GM12878 (cell line): ENCODE measurements around the gene NUDT14. TPM values are rescaled to one million over a fixed set of nuclear protein-coding genes. Genes with fewer than 3 reads are reported as not detected.

Source experiments
- ATAC-seq: fragments of 200-7000 bp; cut with Tn5 transposase; 3 replicates; pipeline ENCODE4 v1.9.1; 2020; ENCODE audit warnings: mild to moderate bottlenecking, moderate library complexity
- BruUV-seq: library from RNA; stranded (reverse); fragments of 400-500 nt; replicated peaks from 2 replicates; lab custom pipeline; 2021; lab: Mats Ljungman, UMichigan
- CTCF ChIA-PET: fragments of 300-600 bp; sonication (Branson Sonifier 250); formaldehyde crosslinking; extraction: SDS; loops from one replicate; lab custom pipeline; 2021; ENCODE audit warnings: inconsistent platforms; lab: Yijun Ruan, JAX
- POLR2A ChIA-PET: fragments of 350-600 bp; formaldehyde crosslinking; extraction: SDS; loops from one replicate; lab custom pipeline; 2021; ENCODE audit warnings: inconsistent platforms; lab: Charles Lee
- RAD21 ChIA-PET: fragments of 300-600 bp; sonication (Branson Sonifier 250); formaldehyde crosslinking; loops from one replicate; lab custom pipeline; 2023; ENCODE audit warnings: antibody characterized with exemption; ENCODE audit not compliant: unreplicated experiment; lab: Charles Lee
- SMC1A ChIA-PET: fragments of 300-600 bp; sonication (Branson Sonifier 250); formaldehyde crosslinking; loops from one replicate; lab custom pipeline; 2023; ENCODE audit not compliant: unreplicated experiment, uncharacterized antibody; lab: Charles Lee
- DNase-seq: peaks from one replicate; pipeline ENCODE4 v3.0.0-alpha.2; 2011; ENCODE audit warnings: low read depth, low spot score
- FAIRE-seq: peaks from 3 replicates; lab custom pipeline; 2011; peaks lifted over from hg19 to GRCh38; lab: Jason Lieb, UNC
- H2AFZ ChIP-seq: 2 replicates; pipeline ENCODE4 v1.6.0; 2011; ENCODE audit warnings: low read depth, low read length, control low read depth; ENCODE audit not compliant: control insufficient read depth
- H3K27ac ChIP-seq: 2 replicates; pipeline ENCODE4 v1.5.1; 2011; ENCODE audit warnings: control low read depth; ENCODE audit not compliant: control insufficient read depth, insufficient read depth
- H3K27me3 ChIP-seq, 2 experiments: replicated peaks in 1 of 2; 2 replicates each; pipeline versions ENCODE4 v1.6.0 to v1.6.1; 2011; ENCODE audit warnings: low read length in 1 of 2; ENCODE audit not compliant: control insufficient read depth in 2 of 2, insufficient read depth in 2 of 2
- H3K36me3 ChIP-seq, 2 experiments: 2 replicates each; pipeline ENCODE4 v1.5.1; 2011; ENCODE audit warnings: low read length in 1 of 2; ENCODE audit not compliant: control insufficient read depth in 2 of 2, insufficient read depth in 2 of 2
- H3K4me1 ChIP-seq: 2 replicates; pipeline ENCODE4 v1.6.1; 2011; ENCODE audit warnings: mild to moderate bottlenecking, low read length, moderate library complexity, mixed read lengths; ENCODE audit not compliant: control insufficient read depth, insufficient read depth
- H3K4me2 ChIP-seq: 2 replicates; pipeline ENCODE4 v1.6.0; 2011; ENCODE audit warnings: control low read depth; ENCODE audit not compliant: control insufficient read depth, insufficient read depth
- H3K4me3 ChIP-seq: fragments of 200-600 bp; sonication (generic); 2 replicates; pipeline ENCODE4 v1.5.1; 2016
- H3K79me2 ChIP-seq: 2 replicates; pipeline ENCODE4 v1.6.0; 2011; ENCODE audit warnings: low read length; ENCODE audit not compliant: control insufficient read depth, insufficient read depth
- H3K9ac ChIP-seq: 2 replicates; pipeline ENCODE4 v1.8.0; 2011; ENCODE audit warnings: low read length, control low read depth, mixed read lengths; ENCODE audit not compliant: control insufficient read depth, insufficient read depth
- H3K9me3 ChIP-seq: replicated peaks from 3 replicates; pipeline ENCODE4 v1.5.1; 2011; ENCODE audit warnings: mild to moderate bottlenecking, low read length; ENCODE audit not compliant: control insufficient read depth, insufficient read depth
- H4K20me1 ChIP-seq: 2 replicates; pipeline ENCODE4 v1.6.0; 2011; ENCODE audit not compliant: control insufficient read depth, insufficient read depth
- BRCA1 ChIP-seq: IDR thresholded peaks from 2 replicates; pipeline ENCODE4 v1.6.1; 2011; ENCODE audit warnings: low read depth, low read length, improper control_type of control experiment
- CHD2 ChIP-seq: IDR thresholded peaks from 2 replicates; pipeline ENCODE4 v1.6.1; 2011; ENCODE audit warnings: low read depth, low read length, improper control_type of control experiment, borderline replicate concordance
- GATAD2B ChIP-seq: fragments of 450-650 bp; conservative IDR thresholded peaks from 2 replicates; pipeline ENCODE4 v1.6.1; 2017; ENCODE audit warnings: low read depth, mild to moderate bottlenecking, moderate library complexity
- HCFC1 ChIP-seq: fragments of 150-350 bp; IDR thresholded peaks from 2 replicates; pipeline ENCODE4 v1.6.1; 2014; ENCODE audit warnings: low read length
- IKZF2 ChIP-seq, 2 experiments: fragments of 450-650 bp; IDR thresholded peaks; 2 replicates each; pipeline ENCODE4 v1.6.1; 2017; ENCODE audit warnings: mild to moderate bottlenecking in 2 of 2, moderate library complexity in 2 of 2
- MXI1 ChIP-seq: fragments of 150-350 bp; IDR thresholded peaks from 2 replicates; pipeline ENCODE4 v1.6.1; 2011; ENCODE audit warnings: low read depth, mild to moderate bottlenecking, inconsistent platforms, low read length, improper control_type of control experiment
- MYB ChIP-seq: fragments of 150-350 bp; IDR thresholded peaks from 2 replicates; pipeline ENCODE4 v1.6.1; 2014; ENCODE audit warnings: mild to moderate bottlenecking, low read depth, low read length, borderline replicate concordance
- TARDBP ChIP-seq: IDR thresholded peaks from 2 replicates; pipeline ENCODE4 v1.6.1; 2016; ENCODE audit warnings: borderline replicate concordance
- WGBS: methylation state at CpG from one replicate; pipeline ENCODE4 v1.1.6; 2016; ENCODE audit warnings: low lambda C conversion rate; ENCODE audit not compliant: insufficient replicate concordance, insufficient coverage; ENCODE audit errors: missing lambda C conversion rate; 5-methylcytosine and 5-hydroxymethylcytosine counted together
- in situ Hi-C: fragments of 300-500 bp; cut with MboI; formaldehyde crosslinking; loops from 9 replicates; pipeline ENCODE4 v1.14.3; 2018; ENCODE audit warnings: mixed read lengths
- intact Hi-C: fragments of 100-400 bp; cut with micrococcal nuclease; formaldehyde crosslinking; loops from one replicate; pipeline ENCODE4 v1.14.2; 2022; ENCODE audit not compliant: unreplicated experiment
- polyA plus RNA-seq, 11 experiments: library from polyadenylated mRNA; depleted of rRNA in 4 of 11; unstranded in 6 of 11; stranded (reverse) in 5 of 11; fragments of >200 nt; fragmentation: Nextera tagmentation in 4 of 11; fragmentation: Illumina TruSeq in 1 of 11; extraction: Ambion mirVana in 4 of 11; extraction: Trizol in 1 of 11; gene quantifications; 1 replicate in 1 of 11; 2 replicates in 10 of 11; pipeline versions ENCODE4 v1.2.1 to v1.2.3, GENCODE V29; 2011 to 2016; ENCODE audit warnings: inconsistent platforms in 2 of 11, missing spikeins in 2 of 11, low read depth in 1 of 11
- total RNA-seq, 4 experiments: library from RNA; depleted of rRNA in 3 of 4; stranded (reverse); fragments of >200 nt in 3 of 4; fragmentation: Illumina TruSeq in 1 of 4; extraction: Trizol in 1 of 4; gene quantifications; 2 replicates each; pipeline versions ENCODE4 v1.2.1 to v1.2.3, GENCODE V29; 2013 to 2021
- TF ChIP-seq, protein P1 (sequence below): IDR thresholded peaks from 2 replicates; pipeline ENCODE4 v1.6.1; 2012; ENCODE audit warnings: improper control_type of control experiment, low read depth, low read length; ENCODE audit not compliant: insufficient replicate concordance
- TF ChIP-seq, protein P2 (sequence below): IDR thresholded peaks from 2 replicates; pipeline ENCODE4 v1.6.1; 2012; ENCODE audit warnings: low read depth, low read length, improper control_type of control experiment

The NUDT14 gene
- total and polyA plus RNA-seq, 10 of the 15 experiments (the other 5 are each of a cell fraction or from before 2014, with no cell fraction given): 0.62 to 6.8 (median 4.3) TPM; not detected in 1

DNA sequence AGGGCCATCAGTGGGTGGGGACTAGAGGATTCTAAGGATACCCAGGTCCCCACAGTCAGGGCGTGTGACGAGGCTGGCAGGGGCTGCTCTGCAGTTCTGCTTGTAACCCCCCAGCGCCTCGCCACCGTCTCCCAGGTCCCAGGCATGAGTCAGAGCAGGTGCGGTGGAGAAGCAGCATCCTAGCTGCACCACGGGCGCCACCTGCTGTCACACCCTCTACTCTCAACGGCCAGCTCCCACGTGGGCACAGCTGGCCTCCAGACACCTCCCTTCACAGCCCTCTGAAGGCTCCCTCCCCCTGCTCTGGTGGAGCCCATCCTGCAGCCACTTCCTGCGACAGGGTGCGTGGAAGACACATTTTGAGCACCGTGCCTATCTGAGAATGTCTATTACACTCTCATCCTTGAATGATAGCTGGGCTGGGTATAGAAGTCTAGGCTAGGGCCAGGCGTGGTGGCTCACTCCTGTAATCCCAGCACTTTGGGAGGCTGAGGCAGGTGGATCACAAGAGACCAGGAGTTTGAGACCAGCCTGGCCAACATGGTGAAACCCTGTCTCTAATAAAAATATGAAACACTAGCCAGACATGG, 6.9 kb upstream of the NUDT14 start:
- H3K27me3 ChIP-seq: no peaks in the 10 kb centered on the region; a peak in 1 of 4 replicates
- no peak overlapping the region for H2AFZ ChIP-seq
- no peak overlapping the region for H3K4me2 ChIP-seq
- no peaks in the 10 kb centered on the region for H3K4me1 ChIP-seq
- no TSS peak for BruUV-seq
- no peaks in the 10 kb centered on the region for H3K79me2 ChIP-seq
- ChIA-PET CTCF (interaction anchor here (1.0 kb wide), 1 partner anchor 98 kb away, joined by 4 read pairs; no protein-coding TSS in a partner anchor), SMC1A (interaction anchor here (1.2 kb wide), 1 partner anchor 98 kb away, joined by 3 read pairs; no protein-coding TSS in a partner anchor), RAD21 (interaction anchor here (0.6 kb wide), 1 partner anchor 200 kb away, joined by 4 read pairs; no protein-coding TSS in a partner anchor), POLR2A (no interaction called here)
- in situ Hi-C loops (no loop called here), intact Hi-C loops (no loop called here)
- no peak overlapping the region for H3K4me3 ChIP-seq
- H3K9me3 ChIP-seq: peaks cover 2% of the 10 kb centered on the region; the same call in 1 of the 3 replicates
- DNase-seq (no peak), ATAC-seq (no peak), FAIRE-seq (no peak)
- TF ChIP-seq CHD2 (no peak), BRCA1 (no peak), MXI1 (no peak), GATAD2B (no peak), IKZF2 (IDR thresholded peaks at IDR 0.05) (no peak), HCFC1 (no peak), TARDBP (no peak), MYB (no peak)
- TF ChIP-seq, protein P1, sequence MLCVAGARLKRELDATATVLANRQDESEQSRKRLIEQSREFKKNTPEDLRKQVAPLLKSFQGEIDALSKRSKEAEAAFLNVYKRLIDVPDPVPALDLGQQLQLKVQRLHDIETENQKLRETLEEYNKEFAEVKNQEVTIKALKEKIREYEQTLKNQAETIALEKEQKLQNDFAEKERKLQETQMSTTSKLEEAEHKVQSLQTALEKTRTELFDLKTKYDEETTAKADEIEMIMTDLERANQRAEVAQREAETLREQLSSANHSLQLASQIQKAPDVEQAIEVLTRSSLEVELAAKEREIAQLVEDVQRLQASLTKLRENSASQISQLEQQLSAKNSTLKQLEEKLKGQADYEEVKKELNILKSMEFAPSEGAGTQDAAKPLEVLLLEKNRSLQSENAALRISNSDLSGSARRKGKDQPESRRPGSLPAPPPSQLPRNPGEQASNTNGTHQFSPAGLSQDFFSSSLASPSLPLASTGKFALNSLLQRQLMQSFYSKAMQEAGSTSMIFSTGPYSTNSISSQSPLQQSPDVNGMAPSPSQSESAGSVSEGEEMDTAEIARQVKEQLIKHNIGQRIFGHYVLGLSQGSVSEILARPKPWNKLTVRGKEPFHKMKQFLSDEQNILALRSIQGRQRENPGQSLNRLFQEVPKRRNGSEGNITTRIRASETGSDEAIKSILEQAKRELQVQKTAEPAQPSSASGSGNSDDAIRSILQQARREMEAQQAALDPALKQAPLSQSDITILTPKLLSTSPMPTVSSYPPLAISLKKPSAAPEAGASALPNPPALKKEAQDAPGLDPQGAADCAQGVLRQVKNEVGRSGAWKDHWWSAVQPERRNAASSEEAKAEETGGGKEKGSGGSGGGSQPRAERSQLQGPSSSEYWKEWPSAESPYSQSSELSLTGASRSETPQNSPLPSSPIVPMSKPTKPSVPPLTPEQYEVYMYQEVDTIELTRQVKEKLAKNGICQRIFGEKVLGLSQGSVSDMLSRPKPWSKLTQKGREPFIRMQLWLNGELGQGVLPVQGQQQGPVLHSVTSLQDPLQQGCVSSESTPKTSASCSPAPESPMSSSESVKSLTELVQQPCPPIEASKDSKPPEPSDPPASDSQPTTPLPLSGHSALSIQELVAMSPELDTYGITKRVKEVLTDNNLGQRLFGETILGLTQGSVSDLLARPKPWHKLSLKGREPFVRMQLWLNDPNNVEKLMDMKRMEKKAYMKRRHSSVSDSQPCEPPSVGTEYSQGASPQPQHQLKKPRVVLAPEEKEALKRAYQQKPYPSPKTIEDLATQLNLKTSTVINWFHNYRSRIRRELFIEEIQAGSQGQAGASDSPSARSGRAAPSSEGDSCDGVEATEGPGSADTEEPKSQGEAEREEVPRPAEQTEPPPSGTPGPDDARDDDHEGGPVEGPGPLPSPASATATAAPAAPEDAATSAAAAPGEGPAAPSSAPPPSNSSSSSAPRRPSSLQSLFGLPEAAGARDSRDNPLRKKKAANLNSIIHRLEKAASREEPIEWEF: no peak
- TF ChIP-seq, protein P2, sequence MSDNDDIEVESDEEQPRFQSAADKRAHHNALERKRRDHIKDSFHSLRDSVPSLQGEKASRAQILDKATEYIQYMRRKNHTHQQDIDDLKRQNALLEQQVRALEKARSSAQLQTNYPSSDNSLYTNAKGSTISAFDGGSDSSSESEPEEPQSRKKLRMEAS: no peak
- H4K20me1 ChIP-seq: no peaks in the 10 kb centered on the region
- no peak overlapping the region for H3K9ac ChIP-seq
- WGBS: 64% methylated on average over 14 of the region's 14 CpGs
- no peaks in the 10 kb centered on the region for H3K36me3 ChIP-seq
- no peak overlapping the region for H3K27ac ChIP-seq
